ENCODE data around the gene PPP2R5D.

DNA sequence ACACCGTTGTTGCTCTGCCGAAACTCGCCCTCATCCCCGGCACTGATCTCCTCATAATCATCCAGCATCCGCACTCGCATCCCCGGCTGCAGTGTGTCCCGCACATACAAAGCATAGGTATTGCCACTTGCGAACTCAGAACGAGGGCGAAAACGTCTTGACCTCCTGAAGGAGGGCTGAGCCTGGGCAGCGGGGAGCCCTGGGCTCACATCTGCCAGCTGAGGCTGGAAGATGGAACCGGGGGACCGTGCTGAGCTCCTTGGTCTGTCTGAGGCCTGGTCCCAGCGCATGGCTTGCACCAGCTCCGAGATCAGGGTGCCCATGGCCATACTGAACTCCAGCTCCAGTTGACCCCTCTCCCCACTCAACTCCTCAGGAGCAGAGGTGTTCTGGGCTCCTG, 66.6 kb downstream of the PPP2R5D start:
- TF ChIP-seq, protein P1, sequence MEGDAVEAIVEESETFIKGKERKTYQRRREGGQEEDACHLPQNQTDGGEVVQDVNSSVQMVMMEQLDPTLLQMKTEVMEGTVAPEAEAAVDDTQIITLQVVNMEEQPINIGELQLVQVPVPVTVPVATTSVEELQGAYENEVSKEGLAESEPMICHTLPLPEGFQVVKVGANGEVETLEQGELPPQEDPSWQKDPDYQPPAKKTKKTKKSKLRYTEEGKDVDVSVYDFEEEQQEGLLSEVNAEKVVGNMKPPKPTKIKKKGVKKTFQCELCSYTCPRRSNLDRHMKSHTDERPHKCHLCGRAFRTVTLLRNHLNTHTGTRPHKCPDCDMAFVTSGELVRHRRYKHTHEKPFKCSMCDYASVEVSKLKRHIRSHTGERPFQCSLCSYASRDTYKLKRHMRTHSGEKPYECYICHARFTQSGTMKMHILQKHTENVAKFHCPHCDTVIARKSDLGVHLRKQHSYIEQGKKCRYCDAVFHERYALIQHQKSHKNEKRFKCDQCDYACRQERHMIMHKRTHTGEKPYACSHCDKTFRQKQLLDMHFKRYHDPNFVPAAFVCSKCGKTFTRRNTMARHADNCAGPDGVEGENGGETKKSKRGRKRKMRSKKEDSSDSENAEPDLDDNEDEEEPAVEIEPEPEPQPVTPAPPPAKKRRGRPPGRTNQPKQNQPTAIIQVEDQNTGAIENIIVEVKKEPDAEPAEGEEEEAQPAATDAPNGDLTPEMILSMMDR (conservative IDR thresholded peaks at IDR 0.05; ENCODE audit: low read depth, low read length) = no peak
- TF ChIP-seq POLR2A (IDR thresholded peaks at IDR 0.05; ENCODE audit: low read depth, low read length) = no peak
- TF ChIP-seq MAFK (IDR thresholded peaks at IDR 0.05; ENCODE audit: low read depth, low read length) = no peak
- no peak for TF ChIP-seq MXI1 (IDR thresholded peaks at IDR 0.05; ENCODE audit: borderline replicate concordance, low read depth, low read length)
- TF ChIP-seq RAD21 (IDR thresholded peaks at IDR 0.05; ENCODE audit: low read length) = no peak
- no peak for TF ChIP-seq CEBPB (IDR thresholded peaks at IDR 0.05; ENCODE audit: low read depth, low read length)
- TF ChIP-seq RFX5 (IDR thresholded peaks at IDR 0.05; ENCODE audit: low read depth, low read length) = no peak
- TF ChIP-seq RCOR1 (IDR thresholded peaks at IDR 0.05; ENCODE audit: insufficient replicate concordance, low read length) = no peak
- no peak for TF ChIP-seq BHLHE40 (IDR thresholded peaks at IDR 0.05; ENCODE audit: low read depth, low read length)
- TF ChIP-seq, protein P2, sequence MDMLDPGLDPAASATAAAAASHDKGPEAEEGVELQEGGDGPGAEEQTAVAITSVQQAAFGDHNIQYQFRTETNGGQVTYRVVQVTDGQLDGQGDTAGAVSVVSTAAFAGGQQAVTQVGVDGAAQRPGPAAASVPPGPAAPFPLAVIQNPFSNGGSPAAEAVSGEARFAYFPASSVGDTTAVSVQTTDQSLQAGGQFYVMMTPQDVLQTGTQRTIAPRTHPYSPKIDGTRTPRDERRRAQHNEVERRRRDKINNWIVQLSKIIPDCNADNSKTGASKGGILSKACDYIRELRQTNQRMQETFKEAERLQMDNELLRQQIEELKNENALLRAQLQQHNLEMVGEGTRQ (IDR thresholded peaks at IDR 0.05; ENCODE audit: low read depth, low read length) = no peak
- TF ChIP-seq SMC3 (IDR thresholded peaks at IDR 0.05; ENCODE audit: low read depth, low read length) = no peak
- TF ChIP-seq CHD1 (IDR thresholded peaks at IDR 0.05; ENCODE audit: low read depth, low read length) = no peak
- TF ChIP-seq FOS (IDR thresholded peaks at IDR 0.05; ENCODE audit: low read depth, low read length) = no peak

Measured in IMR-90 (cell line).